CD14-positive monocyte (primary cell): ENCODE data around the gene ZNF534. TPM values are rescaled to one million over a fixed set of nuclear protein-coding genes. Genes with fewer than 3 reads are reported as not detected.
"Not testable (repeated sequence)": the region's sequence is repeated elsewhere in the genome, so short reads cannot be mapped to it uniquely, and the experiment has no call there.

Experiments used
- DNase-seq, 3 donors: peaks; one replicate each; pipeline ENCODE4 v3.0.0-alpha.2; 2011 to 2022
- H2AFZ ChIP-seq: 2 replicates; pipeline ENCODE4 v1.6.0; 2012; ENCODE audit warnings: mild to moderate bottlenecking, low read depth, low read length, inconsistent platforms; ENCODE audit not compliant: insufficient read depth, poor library complexity, severe bottlenecking
- H3K27ac ChIP-seq, 2 donors: 1 replicate in 1 of 2; 2 replicates in 1 of 2; pipeline ENCODE4 v1.5.1; 2012 to 2013; ENCODE audit warnings: low read length in 2 of 2, control low read depth in 1 of 2, inconsistent platforms in 1 of 2, low read depth in 1 of 2, mild to moderate bottlenecking in 1 of 2
- H3K27me3 ChIP-seq, 2 donors: one replicate each; pipeline versions ENCODE4 v1.6.0 to v1.6.1; 2011 to 2013; ENCODE audit warnings: low read length in 2 of 2; ENCODE audit not compliant: control insufficient read depth in 2 of 2, insufficient read depth in 2 of 2
- H3K36me3 ChIP-seq, 2 donors: replicated peaks in 1 of 2; 1 replicate in 1 of 2; 2 replicates in 1 of 2; pipeline versions ENCODE4 v1.5.1 to v1.6.1; 2012 to 2013; ENCODE audit warnings: low read length in 2 of 2, control low read depth in 1 of 2, inconsistent platforms in 1 of 2, mild to moderate bottlenecking in 1 of 2; ENCODE audit not compliant: insufficient read depth in 2 of 2, control insufficient read depth in 1 of 2
- H3K4me1 ChIP-seq, 2 donors: 1 replicate in 1 of 2; 2 replicates in 1 of 2; pipeline versions ENCODE4 v1.5.1 to v1.6.1; 2012 to 2013; ENCODE audit warnings: low read length in 2 of 2, control low read depth in 1 of 2, inconsistent platforms in 1 of 2, mild to moderate bottlenecking in 1 of 2, moderate library complexity in 1 of 2; ENCODE audit not compliant: insufficient read depth in 2 of 2, control insufficient read depth in 1 of 2
- H3K4me2 ChIP-seq: replicated peaks from 2 replicates; pipeline ENCODE3; 2012; ENCODE audit warnings: low read length, moderate library complexity, mild to moderate bottlenecking; ENCODE audit not compliant: poor library complexity, severe bottlenecking; ENCODE audit errors: extremely low read depth
- H3K4me3 ChIP-seq, 3 experiments: fragments of 200-600 bp in 1 of 3; sonication (generic) in 1 of 3; replicated peaks in 1 of 3; 1 replicate in 2 of 3; 2 replicates in 1 of 3; pipeline ENCODE4 v1.5.1; 2011 to 2013; ENCODE audit warnings: low read length in 3 of 3, mild to moderate bottlenecking in 3 of 3, control low read depth in 2 of 3, low read depth in 2 of 3, inconsistent platforms in 1 of 3, moderate library complexity in 1 of 3
- H3K79me2 ChIP-seq: 2 replicates; pipeline ENCODE4 v1.6.0; 2012; ENCODE audit warnings: mild to moderate bottlenecking, control low read depth, inconsistent platforms, low read length, moderate library complexity; ENCODE audit not compliant: insufficient read depth
- H3K9ac ChIP-seq: 2 replicates; pipeline ENCODE4 v1.6.0; 2017; ENCODE audit warnings: low read length, mild to moderate bottlenecking; ENCODE audit not compliant: insufficient read depth, poor library complexity, severe bottlenecking
- H3K9me3 ChIP-seq, 2 donors: replicated peaks in 1 of 2; 1 replicate in 1 of 2; 2 replicates in 1 of 2; pipeline versions ENCODE4 v1.5.1 to v1.6.1; 2012 to 2013; ENCODE audit warnings: low read length in 2 of 2, control low read depth in 1 of 2; ENCODE audit not compliant: control insufficient read depth in 1 of 2, insufficient read depth in 1 of 2
- H4K20me1 ChIP-seq: 2 replicates; pipeline ENCODE4 v1.6.0; 2012; ENCODE audit warnings: mild to moderate bottlenecking, low read length, control low read depth, moderate library complexity; ENCODE audit not compliant: insufficient read depth
- H3K27ac Mint-ChIP-seq, 7 donors: one replicate each; pipeline ENCODE4 v1.8.0; 2020; ENCODE audit warnings: mild to moderate bottlenecking in 7 of 7, mixed read lengths in 7 of 7, moderate library complexity in 6 of 7, inconsistent platforms in 2 of 7
- H3K27me3 Mint-ChIP-seq, 3 donors: one replicate each; pipeline ENCODE4 v1.8.0; 2021 to 2022; ENCODE audit warnings: low read depth in 3 of 3, mild to moderate bottlenecking in 3 of 3, mixed read lengths in 3 of 3, moderate library complexity in 3 of 3, inconsistent platforms in 1 of 3
- H3K36me3 Mint-ChIP-seq, 2 donors: one replicate each; pipeline ENCODE4 v1.8.0; 2020; ENCODE audit warnings: mixed read lengths in 2 of 2, inconsistent platforms in 1 of 2, mild to moderate bottlenecking in 1 of 2
- H3K4me1 Mint-ChIP-seq: one replicate; pipeline ENCODE4 v1.8.0; 2020; ENCODE audit warnings: mild to moderate bottlenecking, mixed read lengths
- H3K4me3 Mint-ChIP-seq, 2 donors: one replicate each; pipeline ENCODE4 v1.8.0; 2020; ENCODE audit warnings: mild to moderate bottlenecking in 2 of 2, mixed read lengths in 2 of 2, moderate library complexity in 1 of 2
- H3K9me3 Mint-ChIP-seq, 7 donors: one replicate each; pipeline ENCODE4 v1.8.0; 2020 to 2022; ENCODE audit warnings: mixed read lengths in 7 of 7, mild to moderate bottlenecking in 6 of 7, moderate library complexity in 6 of 7, inconsistent platforms in 2 of 7
- CTCF ChIP-seq: fragments of 200-600 bp; IDR thresholded peaks from one replicate; pipeline ENCODE4 v1.8.0; 2022; ENCODE audit warnings: antibody characterized with exemption, mild to moderate bottlenecking
- WGBS: methylation state at CpG from one replicate; pipeline ENCODE4 v1.1.5; 2013; ENCODE audit warnings: missing lambda C conversion rate; ENCODE audit not compliant: insufficient coverage; 5-methylcytosine and 5-hydroxymethylcytosine counted together
- intact Hi-C, 2 donors: fragments of 100-400 bp; cut with micrococcal nuclease; formaldehyde crosslinking; loops; one replicate each; pipeline versions ENCODE4 v1.15.0 to v1.15.1; 2023
- polyA plus RNA-seq, 3 donors: library from polyadenylated mRNA; depleted of rRNA in 1 of 3; unstranded in 2 of 3; stranded (reverse) in 1 of 3; fragments of 300-500 nt in 2 of 3; fragments of >200 nt in 1 of 3; fragmentation: Illumina TruSeq in 2 of 3; gene quantifications; 1 replicate in 2 of 3; 2 replicates in 1 of 3; pipeline ENCODE4 v1.2.3, GENCODE V29; 2012 to 2021

ZNF534 gene
- polyA plus RNA-seq, 3 donors, result not detected

GRCh38 chr19:52474351-52475127 is 45.6 kb downstream of the ZNF534 start:
- Histone ChIP-seq H3K36me3 (no peaks in the 10 kb centered on the region), H3K4me3 (peak overlapping the region in 1 of 3 experiments; percentile 48), H4K20me1 (no peaks in the 10 kb centered on the region), H3K9ac (no peak overlapping the region), H3K9me3 (peaks cover 65 to 99% of the 10 kb centered on the region in 2 donors), H3K27me3 (no peaks in the 10 kb centered on the region), H2AFZ (no peak overlapping the region), H3K79me2 (no peaks in the 10 kb centered on the region), H3K4me2 (no peak overlapping the region), H3K4me1 (no peaks in the 10 kb centered on the region), H3K27ac (no peak overlapping the region)
- intact Hi-C loops, result no loop called here
- 100% methylated on average over 1 of the region's 7 CpGs for WGBS
- no peak overlapping the region for H3K27ac Mint-ChIP-seq
- no peak for TF ChIP-seq CTCF
- peaks cover 39 to 97% (median 93%) of the 10 kb centered on the region in 7 donors for H3K9me3 Mint-ChIP-seq
- H3K27me3 Mint-ChIP-seq, result no peaks in the 10 kb centered on the region
- H3K36me3 Mint-ChIP-seq, result no peaks in the 10 kb centered on the region
- DNase-seq, result no peak
- no peaks in the 10 kb centered on the region for H3K4me1 Mint-ChIP-seq
- no peak overlapping the region for H3K4me3 Mint-ChIP-seq

GRCh38 chr19:52484111-52484743 is 55.3 kb downstream of the ZNF534 start:
- H3K27ac ChIP-seq, H3K36me3 ChIP-seq, H3K4me3 Mint-ChIP-seq, H3K27me3 Mint-ChIP-seq, H3K79me2 ChIP-seq, H4K20me1 ChIP-seq, H3K27ac Mint-ChIP-seq, H3K9ac ChIP-seq, DNase-seq, intact Hi-C loops, H3K4me1 ChIP-seq, H3K4me2 ChIP-seq, H3K36me3 Mint-ChIP-seq, H2AFZ ChIP-seq, H3K4me3 ChIP-seq, H3K4me1 Mint-ChIP-seq, H3K27me3 ChIP-seq: not testable (repeated sequence)
- peaks cover 92 to 93% of the 10 kb centered on the region in 2 donors for H3K9me3 ChIP-seq
- H3K9me3 Mint-ChIP-seq, result peaks cover 38 to 99% (median 89%) of the 10 kb centered on the region in 7 donors
- 60% methylated on average over 1 of the region's 7 CpGs for WGBS

GRCh38 chr19:52485064-52485463 is 56.1 kb downstream of the ZNF534 start:
- H3K4me3 ChIP-seq, H3K27ac ChIP-seq, H3K27me3 Mint-ChIP-seq, H3K4me1 ChIP-seq, DNase-seq, H4K20me1 ChIP-seq, H3K4me3 Mint-ChIP-seq, H3K27ac Mint-ChIP-seq, H3K27me3 ChIP-seq, H3K4me1 Mint-ChIP-seq, intact Hi-C loops, H3K36me3 Mint-ChIP-seq, H3K9ac ChIP-seq, H3K79me2 ChIP-seq, H3K4me2 ChIP-seq, H2AFZ ChIP-seq, H3K36me3 ChIP-seq: not testable (repeated sequence)
- H3K9me3 ChIP-seq, result peaks cover 85 to 91% of the 10 kb centered on the region in 2 donors
- H3K9me3 Mint-ChIP-seq, result peaks cover 41 to 95% (median 91%) of the 10 kb centered on the region in 7 donors
- 49% methylated on average over 3 of the region's 7 CpGs for WGBS
